HG02973 (cell line): Measurements from ENCODE around the gene YARS1.
"Not testable (repeated sequence)": the region's sequence is repeated elsewhere in the genome, so short reads cannot be mapped to it uniquely, and the experiment has no call there.

Experiments
- ATAC-seq: cut with Tn5 transposase; IDR thresholded peaks from one replicate; pipeline ENCODE4 v1.9.1; 2021; ENCODE audit warnings: moderate library complexity; ENCODE audit not compliant: unreplicated experiment

Gene YARS1

GRCh38 chr1:32817815-32818786 lies 943 bp upstream of the YARS1 start:
- ATAC-seq = peak; percentile 13

GRCh38 chr1:32816676-32817158 lies 441 bp downstream of the YARS1 start:
- ATAC-seq = no peak

GRCh38 chr1:32813941-32814739 lies 3.0 kb downstream of the YARS1 start:
- no peak for ATAC-seq

GRCh38 chr1:32811917-32812316 lies 5.2 kb downstream of the YARS1 start:
- no peak for ATAC-seq

GRCh38 chr1:32811265-32811664 lies 5.9 kb downstream of the YARS1 start:
- ATAC-seq = no peak

- ATAC-seq = no peak
Observed at GRCh38 chr1:32810358-32810757, 6.8 kb downstream of the YARS1 start.

- ATAC-seq = no peak
Observed at GRCh38 chr1:32808580-32808979, 8.6 kb downstream of the YARS1 start.

GRCh38 chr1:32806910-32807523 lies 10.1 kb downstream of the YARS1 start:
- ATAC-seq = no peak

GRCh38 chr1:32806290-32806689 lies 10.9 kb downstream of the YARS1 start:
- no peak for ATAC-seq

- ATAC-seq = not testable (repeated sequence)
Observed at GRCh38 chr1:32804460-32804859, 12.7 kb downstream of the YARS1 start.

GRCh38 chr1:32801096-32801715 lies 16.0 kb downstream of the YARS1 start:
- ATAC-seq = no peak

- no peak for ATAC-seq
Observed at GRCh38 chr1:32798679-32799416, 18.3 kb downstream of the YARS1 start.

- ATAC-seq = no peak
Observed at GRCh38 chr1:32798191-32798590, 19.0 kb downstream of the YARS1 start.

- no peak for ATAC-seq
Observed at GRCh38 chr1:32797456-32797855, 19.7 kb downstream of the YARS1 start.

GRCh38 chr1:32795763-32796162 lies 21.4 kb downstream of the YARS1 start:
- ATAC-seq = not testable (repeated sequence)

GRCh38 chr1:32791881-32792280 lies 25.3 kb downstream of the YARS1 start:
- no peak for ATAC-seq

- not testable (repeated sequence) for ATAC-seq
Observed at GRCh38 chr1:32789356-32789755, 27.8 kb downstream of the YARS1 start.

GRCh38 chr1:32786856-32787255 lies 30.3 kb downstream of the YARS1 start:
- no peak for ATAC-seq

GRCh38 chr1:32784817-32785216 lies 32.3 kb downstream of the YARS1 start:
- ATAC-seq = no peak

- no peak for ATAC-seq
Observed at GRCh38 chr1:32783851-32784250, 33.3 kb downstream of the YARS1 start.
